PC-9 (cell line): ENCODE measurements around the gene RALGPS1. TPM values are rescaled to one million over a fixed set of nuclear protein-coding genes. Genes with fewer than 3 reads are reported as not detected.

Experiments used
- BruUV-seq: library from RNA; stranded (reverse); fragments of 400-500 nt; replicated peaks from 2 replicates; lab custom pipeline; 2021; lab: Mats Ljungman, UMichigan
- CTCF ChIA-PET: fragments of 300-600 bp; sonication (Branson Sonifier 250); formaldehyde crosslinking; loops from one replicate; lab custom pipeline; 2022; ENCODE audit warnings: antibody characterized with exemption; lab: Charles Lee
- POLR2A ChIA-PET: fragments of 300-600 bp; sonication (Branson Sonifier 250); formaldehyde crosslinking; loops from one replicate; lab custom pipeline; 2022; ENCODE audit warnings: antibody characterized with exemption; ENCODE audit not compliant: unreplicated experiment; lab: Charles Lee
- DNase-seq, 2 experiments: peaks; one replicate each; pipeline versions ENCODE4 v3.0.0 to v3.0.0-alpha.2; 2015 to 2022; ENCODE audit warnings: mixed read lengths in 1 of 2
- H2AFZ ChIP-seq: fragments of 200-600 bp; sonication (generic); 2 replicates; pipeline ENCODE4 v1.8.1; 2017; ENCODE audit warnings: antibody characterized with exemption
- H3F3A ChIP-seq: fragments of 200-600 bp; sonication (generic); 2 replicates; pipeline ENCODE4 v1.8.1; 2017; ENCODE audit warnings: antibody characterized with exemption, mild to moderate bottlenecking, low read depth; ENCODE audit not compliant: insufficient read depth
- H3K27ac ChIP-seq: fragments of 200-600 bp; sonication (generic); 2 replicates; pipeline ENCODE4 v1.6.1; 2016; ENCODE audit warnings: mixed run types
- H3K27me3 ChIP-seq: fragments of 200-600 bp; sonication (generic); 2 replicates; pipeline ENCODE4 v1.6.1; 2016; ENCODE audit warnings: low read depth, mixed run types; ENCODE audit not compliant: insufficient read depth
- H3K36me3 ChIP-seq: fragments of 200-600 bp; sonication (generic); 2 replicates; pipeline ENCODE4 v1.6.1; 2016; ENCODE audit warnings: low read depth, mixed run types
- H3K4me1 ChIP-seq: fragments of 200-600 bp; sonication (generic); replicated peaks from 2 replicates; pipeline ENCODE4 v1.6.1; 2016; ENCODE audit warnings: mixed run types; ENCODE audit not compliant: insufficient read depth
- H3K4me2 ChIP-seq: fragments of 200-600 bp; sonication (generic); 2 replicates; pipeline ENCODE4 v1.6.1; 2017; ENCODE audit warnings: mixed run types
- H3K4me3 ChIP-seq: fragments of 200-600 bp; sonication (generic); 2 replicates; pipeline ENCODE4 v1.6.1; 2016; ENCODE audit warnings: mixed run types
- H3K79me2 ChIP-seq: fragments of 200-600 bp; sonication (generic); 2 replicates; pipeline ENCODE4 v1.6.1; 2017; ENCODE audit warnings: low read depth, mixed run types
- H3K9me2 ChIP-seq: fragments of 200-600 bp; sonication (generic); 2 replicates; pipeline ENCODE4 v1.8.1; 2017; ENCODE audit warnings: mild to moderate bottlenecking; ENCODE audit not compliant: insufficient read depth
- H3K9me3 ChIP-seq: fragments of 200-600 bp; sonication (generic); 2 replicates; pipeline ENCODE4 v1.8.1; 2016; ENCODE audit warnings: low read depth; ENCODE audit not compliant: insufficient read depth
- H4K20me1 ChIP-seq: fragments of 200-600 bp; sonication (generic); 2 replicates; pipeline ENCODE4 v1.8.1; 2017; ENCODE audit not compliant: insufficient read depth
- CTCF ChIP-seq: fragments of 200-600 bp; sonication (generic); conservative IDR thresholded peaks from 2 replicates; pipeline ENCODE4 v1.6.1; 2017; ENCODE audit warnings: mixed run types, antibody characterized with exemption, mild to moderate bottlenecking, moderate library complexity
- EZH2 ChIP-seq: fragments of 200-600 bp; sonication (generic); IDR thresholded peaks from 2 replicates; pipeline ENCODE4 v1.8.0; 2017; ENCODE audit warnings: antibody characterized with exemption, low read depth
- intact Hi-C: fragments of 100-400 bp; cut with micrococcal nuclease; formaldehyde crosslinking; loops from one replicate; pipeline ENCODE4 v1.10.0; 2022; ENCODE audit not compliant: unreplicated experiment
- total RNA-seq: library from RNA; stranded (reverse); gene quantifications from 2 replicates; pipeline ENCODE4 v1.2.3, GENCODE V29; 2021

RALGPS1 gene
- total RNA-seq, 1 experiment from 2014 or later = 23.3 TPM

DNA sequence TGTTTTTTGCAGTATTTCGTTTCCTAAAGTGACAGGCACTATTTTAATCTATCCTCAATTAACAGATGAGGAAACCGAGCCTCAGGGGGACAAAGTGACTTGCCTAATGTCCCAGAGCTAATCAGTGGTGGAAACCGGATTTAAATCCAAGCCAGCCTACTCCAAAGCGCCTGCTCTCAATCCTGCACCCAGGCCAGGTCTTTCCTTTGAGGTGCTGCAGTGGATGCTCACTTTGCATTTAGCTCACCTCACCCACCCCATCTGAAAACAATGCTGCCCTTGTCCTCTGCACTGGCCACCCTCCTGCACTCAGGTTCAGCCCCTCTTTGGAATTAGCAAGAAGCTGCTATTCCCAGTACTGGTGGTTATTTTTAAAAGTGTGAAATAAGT is 191.9 kb downstream of the RALGPS1 start:
- Histone ChIP-seq H3K27me3 (no peaks in the 10 kb centered on the region), H3K4me1 (peaks cover 9% of the 10 kb centered on the region), H3K36me3 (no peaks in the 10 kb centered on the region), H2AFZ (no peak overlapping the region), H3K9me2 (no peaks in the 10 kb centered on the region), H3F3A (no peaks in the 10 kb centered on the region), H3K4me3 (no peak overlapping the region), H3K9me3 (no peaks in the 10 kb centered on the region), H3K27ac (no peak overlapping the region), H3K4me2 (no peak overlapping the region), H4K20me1 (no peaks in the 10 kb centered on the region), H3K79me2 (no peaks in the 10 kb centered on the region)
- CTCF ChIA-PET = no interaction called here
- no TSS peak for BruUV-seq
- no peak for DNase-seq
- intact Hi-C loops = no loop called here
- POLR2A ChIA-PET = no interaction called here
- TF ChIP-seq EZH2 (no peak), CTCF (no peak)

DNA sequence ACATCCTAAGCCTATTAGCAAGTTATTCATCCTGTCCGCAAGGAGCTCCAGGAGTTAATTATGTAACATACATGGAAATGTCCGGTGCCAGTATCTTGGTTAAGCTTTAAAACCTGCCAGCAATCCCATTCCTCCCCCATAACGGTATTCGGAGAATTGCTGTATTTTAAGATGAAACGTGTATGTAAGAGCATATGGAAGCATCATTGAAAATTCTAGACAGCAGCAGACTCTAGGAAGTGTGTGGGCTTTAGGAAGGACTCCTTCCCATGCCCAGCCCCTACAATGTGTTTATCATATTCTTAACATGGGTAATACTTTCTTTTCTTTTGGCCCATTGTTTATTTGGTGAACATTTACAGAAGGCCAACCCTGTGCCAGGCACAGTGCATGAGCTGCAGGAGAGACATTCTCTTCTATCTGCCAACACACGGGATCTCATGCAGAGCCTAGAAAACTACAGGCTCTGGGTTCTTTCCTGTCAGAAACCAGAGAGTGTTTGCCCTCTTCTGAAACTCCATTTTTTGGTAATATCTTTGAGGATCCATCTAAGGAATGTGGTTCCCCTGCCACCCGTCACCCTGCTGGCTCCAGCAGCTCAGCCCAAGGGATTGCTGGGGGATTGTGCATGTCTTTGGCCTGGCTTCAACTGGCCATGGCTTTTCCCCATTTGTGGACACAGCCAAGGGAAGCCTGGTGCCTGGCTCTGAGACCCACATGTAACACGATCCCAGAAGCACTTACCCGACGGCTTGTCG is 192.8 kb downstream of the RALGPS1 start:
- Histone ChIP-seq H3K9me3 (no peaks in the 10 kb centered on the region), H3K4me1 (peaks cover 18% of the 10 kb centered on the region), H3K79me2 (no peaks in the 10 kb centered on the region), H4K20me1 (no peaks in the 10 kb centered on the region), H3K4me3 (no peak overlapping the region), H3K27ac (no peak overlapping the region), H2AFZ (no peak overlapping the region), H3K4me2 (no peak overlapping the region), H3K9me2 (no peaks in the 10 kb centered on the region), H3F3A (peaks cover 8% of the 10 kb centered on the region; the same call in 1 of the 2 replicates), H3K27me3 (no peaks in the 10 kb centered on the region), H3K36me3 (no peaks in the 10 kb centered on the region)
- no peak for DNase-seq
- TF ChIP-seq CTCF = no peak
- TF ChIP-seq EZH2 = no peak
- BruUV-seq = no TSS peak
- CTCF ChIA-PET = no interaction called here
- POLR2A ChIA-PET = no interaction called here
- intact Hi-C loops = no loop called here

- Histone ChIP-seq H3K27ac (no peak overlapping the region), H3K4me2 (no peak overlapping the region), H2AFZ (no peak overlapping the region), H3K9me2 (no peaks in the 10 kb centered on the region), H4K20me1 (no peaks in the 10 kb centered on the region), H3F3A (peaks cover 16% of the 10 kb centered on the region; the same call in 1 of the 2 replicates), H3K9me3 (no peaks in the 10 kb centered on the region), H3K79me2 (no peaks in the 10 kb centered on the region), H3K27me3 (no peaks in the 10 kb centered on the region), H3K4me1 (peaks cover 26% of the 10 kb centered on the region), H3K36me3 (no peaks in the 10 kb centered on the region), H3K4me3 (no peak overlapping the region)
- TF ChIP-seq EZH2 = no peak
- no peak for TF ChIP-seq CTCF
- BruUV-seq = no TSS peak
- CTCF ChIA-PET = no interaction called here
- POLR2A ChIA-PET = no interaction called here
- no peak for DNase-seq
- intact Hi-C loops = no loop called here
These were observed 193.6 kb downstream of the RALGPS1 start for GRCh38 chr9:127107929-127108876.
